Lower lobe of right lung (tissue), 2 donors: ENCODE results near the gene DLX3. TPM values are rescaled to one million over a fixed set of nuclear protein-coding genes. Genes with fewer than 3 reads are reported as not detected.
A peak's percentile ranks its signal among the peaks of the same experiment; 100 is the strongest.

Experiments used
- ATAC-seq, 2 donors: fragments of 200-7000 bp; cut with Tn5 transposase; one replicate each; pipeline ENCODE4 v1.9.1; 2020 to 2022; ENCODE audit warnings: mild to moderate bottlenecking in 2 of 2, moderate library complexity in 2 of 2
- DNase-seq: peaks from one replicate; pipeline ENCODE4 v3.0.0-alpha.2; 2020
- H3K27ac ChIP-seq: fragments of 200-600 bp; one replicate; pipeline ENCODE4 v1.8.0; 2022
- H3K27me3 ChIP-seq: fragments of 200-600 bp; one replicate; pipeline ENCODE4 v1.8.0; 2022; ENCODE audit warnings: low read depth
- H3K36me3 ChIP-seq: fragments of 200-600 bp; one replicate; pipeline ENCODE4 v1.8.0; 2022; ENCODE audit warnings: mild to moderate bottlenecking
- H3K4me1 ChIP-seq: fragments of 200-600 bp; one replicate; pipeline ENCODE4 v1.8.0; 2022
- H3K4me3 ChIP-seq: fragments of 200-600 bp; one replicate; pipeline ENCODE4 v1.8.0; 2022; ENCODE audit warnings: mild to moderate bottlenecking
- H3K9me3 ChIP-seq: fragments of 200-600 bp; one replicate; pipeline ENCODE4 v1.8.0; 2022
- intact Hi-C: fragments of 100-400 bp; cut with DNase I; formaldehyde crosslinking; loops from one replicate; pipeline ENCODE4 v1.11.0; 2022
- total RNA-seq: library from RNA; stranded (reverse); fragmentation: NEBNext Ultra II Directional; extraction: Animal tissue kit (Norgen Biotek cat#: 25700); gene quantifications from one replicate; pipeline ENCODE4 v1.2.1, GENCODE V29; 2021
- TF ChIP-seq, protein P1 (sequence below): fragments of 200-600 bp; IDR thresholded peaks from one replicate; pipeline ENCODE4 v1.8.0; 2022; ENCODE audit warnings: antibody characterized with exemption, mild to moderate bottlenecking
- donor health status: DM: no; HTN: yes; CAD: no; lungs with severe emphysema.

The DLX3 gene
- total RNA-seq, 1 donor from 2014 or later, result 0.38 TPM

GRCh38 chr17:50034498-50035364 is 39.7 kb upstream of the DLX3 start:
- intact Hi-C loops, result no loop called here
- Histone ChIP-seq H3K27me3 (no peaks in the 10 kb centered on the region), H3K36me3 (no peaks in the 10 kb centered on the region), H3K9me3 (no peaks in the 10 kb centered on the region), H3K4me1 (peaks cover 52% of the 10 kb centered on the region), H3K27ac (peak overlapping the region; percentile 85), H3K4me3 (no peak overlapping the region)
- TF ChIP-seq, protein P1, sequence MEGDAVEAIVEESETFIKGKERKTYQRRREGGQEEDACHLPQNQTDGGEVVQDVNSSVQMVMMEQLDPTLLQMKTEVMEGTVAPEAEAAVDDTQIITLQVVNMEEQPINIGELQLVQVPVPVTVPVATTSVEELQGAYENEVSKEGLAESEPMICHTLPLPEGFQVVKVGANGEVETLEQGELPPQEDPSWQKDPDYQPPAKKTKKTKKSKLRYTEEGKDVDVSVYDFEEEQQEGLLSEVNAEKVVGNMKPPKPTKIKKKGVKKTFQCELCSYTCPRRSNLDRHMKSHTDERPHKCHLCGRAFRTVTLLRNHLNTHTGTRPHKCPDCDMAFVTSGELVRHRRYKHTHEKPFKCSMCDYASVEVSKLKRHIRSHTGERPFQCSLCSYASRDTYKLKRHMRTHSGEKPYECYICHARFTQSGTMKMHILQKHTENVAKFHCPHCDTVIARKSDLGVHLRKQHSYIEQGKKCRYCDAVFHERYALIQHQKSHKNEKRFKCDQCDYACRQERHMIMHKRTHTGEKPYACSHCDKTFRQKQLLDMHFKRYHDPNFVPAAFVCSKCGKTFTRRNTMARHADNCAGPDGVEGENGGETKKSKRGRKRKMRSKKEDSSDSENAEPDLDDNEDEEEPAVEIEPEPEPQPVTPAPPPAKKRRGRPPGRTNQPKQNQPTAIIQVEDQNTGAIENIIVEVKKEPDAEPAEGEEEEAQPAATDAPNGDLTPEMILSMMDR, result no peak
- DNase-seq (peak; percentile 91), ATAC-seq (peak; percentile 88)

DNA sequence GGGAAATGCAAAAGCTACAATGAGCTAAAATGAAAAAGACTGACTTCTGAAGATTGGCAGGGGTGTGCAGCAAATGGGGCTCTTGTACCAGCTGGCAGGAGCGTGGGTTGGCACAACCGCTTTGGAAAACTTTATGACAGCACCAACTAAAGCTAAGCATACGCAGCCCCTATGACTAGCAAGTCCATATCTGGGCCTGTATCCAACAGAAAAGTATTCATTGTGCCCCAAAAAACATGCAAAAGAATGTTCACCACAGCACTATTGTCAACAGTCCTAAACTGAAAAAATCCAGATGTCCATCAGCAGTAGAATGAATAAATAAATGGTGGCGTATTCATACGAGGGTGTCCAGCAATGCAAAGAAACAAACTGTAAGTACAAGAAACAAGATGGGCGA is 38.3 kb upstream of the DLX3 start:
- H3K4me3 ChIP-seq, result no peak overlapping the region
- TF ChIP-seq, protein P1, result no peak
- H3K36me3 ChIP-seq, result no peaks in the 10 kb centered on the region
- ATAC-seq (no peak), DNase-seq (no peak)
- H3K4me1 ChIP-seq, result peaks cover 49% of the 10 kb centered on the region
- H3K27ac ChIP-seq, result no peak overlapping the region
- H3K9me3 ChIP-seq, result no peaks in the 10 kb centered on the region
- intact Hi-C loops, result no loop called here
- H3K27me3 ChIP-seq, result no peaks in the 10 kb centered on the region

DNA sequence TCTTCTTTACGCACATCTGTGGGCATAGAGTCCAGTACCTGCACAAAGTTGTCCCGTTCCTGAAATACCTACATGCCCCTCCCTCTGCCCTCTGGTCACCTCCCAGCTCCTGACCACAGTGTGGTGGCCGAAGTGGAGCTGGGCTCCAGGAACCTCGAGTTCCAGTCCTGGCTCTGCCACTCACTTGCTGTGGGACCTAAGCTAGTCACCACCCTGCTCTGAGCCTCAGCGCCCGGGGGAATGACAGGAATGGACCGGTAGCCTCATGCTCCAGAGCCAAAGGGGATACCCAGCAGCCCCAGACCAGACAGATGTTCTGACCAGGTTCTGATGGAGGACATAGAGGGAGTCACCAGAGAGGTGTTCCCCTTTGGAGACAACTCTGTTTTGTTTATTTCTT is 34.2 kb upstream of the DLX3 start:
- no peak for ATAC-seq
- intact Hi-C loops, result loop anchor here (10.0 kb wide), 1 partner anchor 56 kb away; no protein-coding TSS in a partner anchor

DNA sequence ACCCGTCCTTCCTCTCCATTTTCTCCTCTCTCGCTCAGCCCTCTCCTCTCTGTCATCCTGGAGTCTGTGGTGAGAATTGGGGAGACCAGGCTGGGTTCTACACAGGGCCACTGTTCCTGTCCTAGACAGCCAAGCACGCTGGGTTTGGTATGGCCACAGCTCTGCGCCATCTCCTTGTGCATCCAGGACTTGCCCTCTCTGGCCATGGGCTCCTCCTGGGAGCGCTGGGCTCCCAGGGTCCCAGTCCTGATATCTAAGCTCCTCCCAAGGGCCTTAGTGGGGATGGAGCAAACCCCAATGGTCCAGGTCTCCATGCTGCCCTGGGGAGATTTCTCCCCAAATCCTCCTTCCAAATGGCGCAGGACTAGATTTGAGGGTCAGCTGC is 33.7 kb upstream of the DLX3 start:
- Histone ChIP-seq H3K27me3 (no peaks in the 10 kb centered on the region), H3K36me3 (no peaks in the 10 kb centered on the region), H3K4me3 (no peak overlapping the region), H3K27ac (peak overlapping the region; percentile 38), H3K9me3 (no peaks in the 10 kb centered on the region), H3K4me1 (peaks cover 27% of the 10 kb centered on the region)
- TF ChIP-seq, protein P1, result no peak
- DNase-seq (no peak), ATAC-seq (no peak)
- intact Hi-C loops, result loop anchor here (10.0 kb wide), 1 partner anchor 56 kb away; no protein-coding TSS in a partner anchor

More for the DNA sequence above, 34.2 kb upstream of the DLX3 start:
- Histone ChIP-seq H3K27ac (peak overlapping the region; percentile 38), H3K27me3 (no peaks in the 10 kb centered on the region), H3K36me3 (no peaks in the 10 kb centered on the region), H3K4me1 (peaks cover 29% of the 10 kb centered on the region), H3K9me3 (no peaks in the 10 kb centered on the region), H3K4me3 (no peak overlapping the region)
- TF ChIP-seq, protein P1, result no peak
- DNase-seq, result no peak

GRCh38 chr17:50027881-50028735 is 33.1 kb upstream of the DLX3 start:
- Histone ChIP-seq H3K4me3 (no peak overlapping the region), H3K9me3 (no peaks in the 10 kb centered on the region), H3K27ac (peak overlapping the region; percentile 61), H3K36me3 (no peaks in the 10 kb centered on the region), H3K4me1 (peaks cover 27% of the 10 kb centered on the region), H3K27me3 (no peaks in the 10 kb centered on the region)
- TF ChIP-seq, protein P1, result no peak
- peak; percentile 60 to 63 for ATAC-seq
- DNase-seq, result peak; percentile 63
- intact Hi-C loops, result loop anchor here (10.0 kb wide), 1 partner anchor 57 kb away; no protein-coding TSS in a partner anchor
